NCI-H146 treated with DMSO at 0.1 percent for 48 hours (cell line): Measurements from ENCODE around the gene IDI2.
"Not testable (repeated sequence)": the region's sequence is repeated elsewhere in the genome, so short reads cannot be mapped to it uniquely, and the experiment has no call there.

ENCODE experiments used
- DNase-seq: peaks from one replicate; lab custom pipeline; 2025; ENCODE audit not compliant: unreplicated experiment; lab: John Stamatoyannopoulos, UW

Gene IDI2

DNA sequence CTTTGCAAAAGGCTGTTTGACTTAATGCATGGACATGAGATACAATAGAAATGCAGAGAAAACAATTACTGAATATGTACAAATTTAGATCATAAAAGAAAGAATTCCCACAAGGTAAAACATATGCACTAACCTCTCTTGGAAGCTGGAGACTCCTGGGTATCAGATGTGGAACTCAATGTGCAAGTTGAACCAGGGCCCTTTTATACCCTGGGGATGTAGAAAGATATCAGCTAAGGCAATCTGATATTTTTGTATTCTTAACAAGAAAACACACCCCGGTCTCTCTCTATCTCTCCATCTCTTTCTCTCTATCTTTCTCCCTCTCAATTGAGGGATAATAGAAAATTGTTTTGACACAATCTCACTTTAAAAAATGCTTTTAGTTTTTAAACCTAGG is at the start of gene IDI2:
IDI2 (minus strand) TSS at position 177 of the 400 bp plus-strand sequence. CDS start 1,136 bp downstream, outside the sequence.
- DNase-seq = no peak

GRCh38 chr10:1074748-1075308 is 49.2 kb upstream of the IDI2 start:
- no peak for DNase-seq

- DNase-seq = no peak
Observed at GRCh38 chr10:1074052-1074747, 48.5 kb upstream of the IDI2 start.

DNA sequence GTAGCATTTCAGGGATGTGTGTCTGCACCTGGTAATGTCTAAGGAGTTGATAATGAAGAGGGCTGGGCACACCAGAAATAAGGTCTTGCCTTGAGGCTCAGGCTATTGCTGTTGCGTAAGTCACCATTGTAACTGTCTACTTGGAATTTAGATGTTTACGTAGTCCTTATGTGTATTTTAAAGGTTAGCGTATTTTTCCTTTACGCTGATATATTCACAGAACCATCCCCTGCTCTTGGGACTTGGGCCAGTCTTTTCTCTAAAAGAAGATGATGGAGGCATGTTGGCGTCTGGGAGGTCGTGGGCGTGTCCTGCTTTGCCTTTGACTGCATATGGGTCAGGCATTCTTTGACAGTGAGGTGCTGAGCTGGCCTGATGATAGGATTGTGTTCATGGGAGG is 45.3 kb upstream of the IDI2 start:
- no peak for DNase-seq

DNA sequence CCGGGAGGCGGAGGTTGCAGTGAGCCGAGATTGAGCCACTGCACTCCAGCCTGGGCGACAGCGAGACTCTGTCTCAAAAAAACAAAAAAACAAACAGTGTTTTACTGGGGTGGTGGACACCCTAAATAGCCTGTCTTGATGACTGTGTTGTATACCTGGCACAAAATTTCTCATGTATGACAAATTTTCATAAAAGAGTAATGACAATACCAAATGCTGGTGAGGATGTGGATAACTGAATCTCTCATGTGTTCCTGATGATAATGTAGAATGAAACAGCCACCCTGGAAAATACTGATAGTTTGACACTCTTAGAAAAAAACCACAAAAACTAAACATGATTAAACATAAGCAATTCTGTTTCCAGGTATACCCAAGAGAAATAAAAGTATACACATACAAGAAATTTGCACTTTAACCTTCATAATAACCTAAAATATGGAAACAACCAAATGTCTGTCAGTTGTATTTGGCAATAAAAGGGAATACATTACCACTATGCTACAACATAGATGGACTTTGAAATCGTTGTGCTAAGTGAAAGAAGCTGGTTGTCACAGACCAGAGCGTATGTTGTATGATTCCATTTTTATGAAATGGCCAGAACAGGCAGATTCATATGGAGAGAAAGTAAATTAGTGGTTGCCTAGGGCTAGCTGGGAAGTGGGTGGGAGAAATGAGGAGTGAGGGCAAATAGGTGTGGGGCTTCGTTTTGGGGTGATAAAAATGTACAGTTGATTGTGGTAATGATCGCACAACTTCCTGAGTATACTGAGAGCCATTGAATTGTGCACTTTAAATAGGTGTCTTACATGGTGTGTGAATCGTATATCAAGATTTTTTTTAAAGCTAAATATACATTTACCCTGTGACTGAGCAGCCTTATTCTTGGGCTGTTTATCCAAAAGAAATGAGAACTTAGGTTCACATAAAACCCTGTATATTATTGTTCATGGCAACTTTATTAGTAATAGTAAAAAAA is 43.0 kb upstream of the IDI2 start:
- DNase-seq = no peak

- not testable (repeated sequence) for DNase-seq
Observed at GRCh38 chr10:1066734-1067133, 41.1 kb upstream of the IDI2 start.

DNA sequence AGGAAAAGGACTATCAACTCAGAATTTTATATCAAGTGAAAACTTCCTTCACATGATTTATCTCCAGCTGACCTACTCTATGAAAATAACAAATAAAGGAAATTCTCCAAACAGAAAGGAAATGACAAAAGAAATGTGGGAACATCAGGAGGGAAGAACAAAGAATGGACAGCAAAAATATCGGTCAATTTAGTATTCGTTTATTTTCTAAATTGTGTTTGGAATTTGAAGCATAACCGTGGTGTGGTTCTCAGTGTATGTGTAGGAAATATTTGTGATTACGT is 39.2 kb upstream of the IDI2 start:
- no peak for DNase-seq

DNA sequence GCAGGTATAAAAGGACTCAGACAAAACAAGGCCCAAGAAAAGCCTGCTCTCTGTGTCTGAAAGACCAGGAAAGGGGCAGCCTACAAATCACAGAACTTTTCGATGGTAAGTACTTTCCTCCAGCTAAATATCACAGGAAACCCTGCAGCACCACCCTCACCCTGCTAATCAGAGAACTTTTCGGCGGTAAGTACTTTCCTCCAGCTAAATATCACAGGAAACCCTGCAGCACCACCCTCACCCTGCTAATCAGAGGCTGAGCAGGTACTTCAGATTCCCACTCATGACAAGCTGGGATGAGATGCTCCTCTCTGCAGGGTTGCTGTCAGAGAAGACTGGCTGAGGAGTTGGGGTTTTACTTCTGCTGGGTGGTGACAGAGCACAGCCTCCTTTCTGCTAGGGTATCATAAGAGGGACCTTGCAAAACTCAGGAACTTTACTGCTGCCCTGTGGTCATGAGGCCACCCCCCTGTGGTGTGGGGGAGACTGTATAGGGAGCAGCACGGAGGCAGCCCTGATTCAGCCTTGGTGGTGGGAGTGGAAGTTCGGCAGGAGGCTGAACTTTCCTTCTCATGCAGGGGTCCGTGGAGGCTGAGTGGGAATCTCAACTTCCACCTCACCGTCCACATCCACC is 37.7 kb upstream of the IDI2 start:
- no peak for DNase-seq

- no peak for DNase-seq
Observed at GRCh38 chr10:1061930-1062774, 36.5 kb upstream of the IDI2 start.

DNA sequence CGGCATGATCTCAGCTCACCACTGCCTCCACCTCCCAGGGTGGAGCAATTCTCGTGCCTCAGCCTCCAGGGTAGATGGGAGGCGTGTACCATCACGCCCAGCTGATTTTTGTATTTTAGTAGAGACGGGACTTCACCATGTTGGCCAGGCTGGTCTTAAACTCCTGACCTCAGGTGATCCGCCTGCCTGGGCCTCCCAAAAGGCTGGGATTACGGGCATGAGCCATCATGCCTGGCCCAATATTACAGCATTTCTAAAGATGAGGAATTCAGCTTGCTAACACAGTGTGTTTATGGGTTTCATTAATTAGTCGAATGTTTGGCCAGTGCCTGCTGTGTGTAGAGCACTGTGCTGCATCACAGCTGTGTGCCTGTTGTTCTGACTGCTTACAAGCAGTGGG is 34.2 kb upstream of the IDI2 start:
- no peak for DNase-seq

DNA sequence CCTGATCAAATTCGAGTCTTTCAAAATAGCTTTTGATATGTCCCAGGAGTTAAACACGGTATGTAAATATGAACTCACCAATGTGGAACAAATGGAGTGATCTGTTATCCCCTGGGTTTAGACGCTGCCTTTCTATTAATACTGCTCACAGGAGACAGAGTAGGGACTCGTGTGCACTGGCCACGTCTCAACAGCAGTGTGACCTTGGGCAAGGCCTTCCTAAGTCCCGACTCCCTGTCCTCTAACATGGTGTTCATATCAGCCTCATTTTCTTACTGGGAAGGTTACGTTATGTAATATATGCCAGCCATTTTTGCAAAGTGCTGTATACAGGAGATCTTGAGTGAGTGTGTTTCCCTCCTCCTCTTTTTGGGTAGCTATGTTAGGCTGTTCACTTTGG is 32.4 kb upstream of the IDI2 start:
- no peak for DNase-seq

DNA sequence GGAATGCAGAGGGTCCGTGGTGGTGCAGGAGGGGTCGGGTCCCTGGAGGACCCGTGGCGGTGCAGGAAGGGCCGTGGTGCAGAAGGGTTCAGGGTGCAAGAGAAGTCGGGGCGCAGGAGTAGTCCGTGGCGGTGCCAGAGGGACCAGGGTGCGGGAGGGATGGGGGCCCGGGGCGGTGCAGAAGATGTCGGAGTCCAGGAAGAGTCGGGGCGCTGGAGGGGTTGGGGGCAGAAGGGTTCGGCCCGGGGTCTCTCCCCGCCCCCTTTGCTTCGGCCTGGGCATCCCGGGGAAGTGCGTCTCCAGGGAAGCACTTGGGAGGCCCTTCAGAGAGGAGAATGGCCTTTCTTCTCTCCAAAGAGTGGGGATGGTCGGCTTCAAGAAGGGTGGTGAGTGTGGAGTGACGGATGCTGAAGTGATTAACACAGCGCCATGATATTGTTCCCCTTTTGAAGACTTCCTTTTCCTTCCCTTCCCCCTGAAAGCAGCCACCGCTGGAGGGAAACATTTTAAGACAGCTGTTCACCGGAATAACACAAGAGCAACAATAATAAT is 31.5 kb upstream of the IDI2 start:
- DNase-seq = no peak

DNA sequence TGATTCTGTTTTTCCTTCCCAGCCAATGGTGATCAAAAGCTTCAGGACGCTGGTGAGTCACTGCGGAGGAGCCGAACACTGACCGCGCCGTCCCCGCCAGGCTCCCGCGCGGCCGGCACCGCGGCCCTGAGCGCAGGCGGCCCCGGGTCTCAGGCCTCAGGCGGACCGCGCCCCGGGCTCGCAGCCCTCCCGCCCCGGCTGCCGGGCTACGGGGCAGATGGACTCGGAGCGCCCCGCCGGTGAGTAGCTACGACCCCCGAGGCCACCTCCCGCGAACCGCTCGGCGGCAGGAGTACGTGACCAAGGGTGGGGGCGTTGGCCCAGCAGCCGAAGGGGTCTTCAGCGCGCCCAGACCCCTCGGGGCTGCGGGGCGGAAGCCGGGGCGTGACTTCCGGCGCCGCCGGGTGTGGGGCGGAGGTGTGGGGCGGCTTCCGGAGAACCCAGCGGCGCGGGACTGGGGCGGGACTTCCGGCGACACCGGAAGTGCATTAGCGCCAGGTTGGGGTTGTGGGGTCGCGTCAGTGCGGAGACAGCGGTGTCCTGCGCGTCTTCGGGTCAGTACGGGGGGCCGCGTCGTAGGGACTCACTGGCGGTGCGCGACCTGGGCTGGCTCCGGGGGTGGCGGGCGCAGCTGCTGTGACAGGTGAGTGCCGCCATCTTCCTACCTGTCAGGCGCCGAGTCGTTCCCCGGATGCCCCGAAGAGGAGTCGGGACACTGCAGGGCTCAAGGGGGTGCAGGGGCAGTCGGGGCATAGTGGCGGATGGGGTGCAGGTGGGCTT is 30.9 kb upstream of the IDI2 start, which contains the start of gene WDR37:
WDR37 (plus strand) TSS at position 60 of the 780 bp plus-strand sequence. CDS start 15,771 bp downstream, outside the sequence.
- DNase-seq = peak; percentile 79

GRCh38 chr10:1054684-1055083 is 29.0 kb upstream of the IDI2 start:
- no peak for DNase-seq

GRCh38 chr10:1050554-1050953 is 24.9 kb upstream of the IDI2 start:
- no peak for DNase-seq

GRCh38 chr10:1050145-1050544 is 24.5 kb upstream of the IDI2 start:
- no peak for DNase-seq

GRCh38 chr10:1049425-1049958 is 23.8 kb upstream of the IDI2 start:
- no peak for DNase-seq

- peak; percentile 100 for DNase-seq
Observed at GRCh38 chr10:1048732-1049424, 23.2 kb upstream of the IDI2 start, which contains the start of gene IDI1. IDI1 (minus strand) TSS chr10:1049119; CDS start chr10:1049003, 116 bp downstream.
